Duodenal mucosa (tissue), 2 donors: ENCODE measurements around the gene RAB30.
A peak's percentile ranks its signal among the peaks of the same experiment; 100 is the strongest.

Experiments used
- H3K27ac ChIP-seq: one replicate; pipeline ENCODE4 v1.7.0; 2013; ENCODE audit warnings: low read depth, low read length
- H3K27me3 ChIP-seq, 2 donors: one replicate each; pipeline ENCODE4 v1.7.0; 2013; ENCODE audit warnings: low read length in 2 of 2, control low read depth in 1 of 2; ENCODE audit not compliant: insufficient read depth in 2 of 2, control insufficient read depth in 1 of 2
- H3K36me3 ChIP-seq, 2 donors: one replicate each; pipeline ENCODE4 v1.7.0; 2013; ENCODE audit warnings: low read length in 2 of 2, control low read depth in 1 of 2; ENCODE audit not compliant: insufficient read depth in 2 of 2, control insufficient read depth in 1 of 2
- H3K4me1 ChIP-seq, 2 donors: one replicate each; pipeline ENCODE4 v1.7.0; 2013; ENCODE audit warnings: low read length in 2 of 2, control low read depth in 1 of 2; ENCODE audit not compliant: insufficient read depth in 2 of 2, control insufficient read depth in 1 of 2
- H3K4me3 ChIP-seq, 2 donors: one replicate each; pipeline ENCODE4 v1.7.0; 2013; ENCODE audit warnings: low read length in 2 of 2, low read depth in 1 of 2
- H3K9ac ChIP-seq, 2 donors: one replicate each; pipeline ENCODE4 v1.7.0; 2013; ENCODE audit warnings: low read length in 2 of 2, low read depth in 1 of 2
- H3K9me3 ChIP-seq, 2 donors: one replicate each; pipeline ENCODE4 v1.7.0; 2013; ENCODE audit warnings: low read length in 2 of 2, control low read depth in 1 of 2; ENCODE audit not compliant: control insufficient read depth in 1 of 2

The RAB30 gene

DNA sequence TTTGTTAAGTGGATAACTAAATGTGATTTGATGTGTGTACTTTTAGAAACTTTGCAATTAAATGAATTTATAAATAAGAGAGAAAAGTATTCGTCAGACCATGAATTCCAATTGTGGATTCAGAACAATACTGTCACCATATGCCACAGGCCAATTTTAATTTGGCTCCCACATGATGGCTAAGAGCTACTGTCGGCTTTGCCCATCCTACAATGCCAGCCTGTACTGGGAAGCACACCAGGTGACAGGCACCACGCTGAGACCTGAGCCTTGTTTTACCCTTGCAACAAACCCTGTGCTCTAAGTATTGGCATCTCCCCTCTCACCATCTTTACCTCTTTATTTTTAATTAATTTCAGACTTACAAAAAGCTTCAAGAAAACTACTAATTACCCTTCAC, 14.0 kb downstream of the RAB30 start:
- Histone ChIP-seq H3K9ac (no peak overlapping the region), H3K36me3 (no peaks in the 10 kb centered on the region), H3K4me1 (peaks cover 9 to 21% of the 10 kb centered on the region in 2 donors), H3K4me3 (no peak overlapping the region), H3K9me3 (no peaks in the 10 kb centered on the region), H3K27me3 (no peaks in the 10 kb centered on the region), H3K27ac (no peak overlapping the region)

- H3K4me3 ChIP-seq: no peak overlapping the region
- no peaks in the 10 kb centered on the region for H3K27me3 ChIP-seq
- H3K36me3 ChIP-seq: no peaks in the 10 kb centered on the region
- no peak overlapping the region for H3K27ac ChIP-seq
- peaks cover 9 to 31% of the 10 kb centered on the region in 2 donors for H3K4me1 ChIP-seq
- H3K9ac ChIP-seq: no peak overlapping the region
- H3K9me3 ChIP-seq: no peaks in the 10 kb centered on the region
Observed at GRCh38 chr11:83056611-83057010, 15.1 kb downstream of the RAB30 start.

- Histone ChIP-seq H3K27ac (no peak overlapping the region), H3K4me3 (no peak overlapping the region), H3K9me3 (no peaks in the 10 kb centered on the region), H3K9ac (no peak overlapping the region), H3K27me3 (no peaks in the 10 kb centered on the region), H3K4me1 (peaks cover 9 to 35% of the 10 kb centered on the region in 2 donors), H3K36me3 (no peaks in the 10 kb centered on the region)
Observed at GRCh38 chr11:83056204-83056603, 15.5 kb downstream of the RAB30 start.

DNA sequence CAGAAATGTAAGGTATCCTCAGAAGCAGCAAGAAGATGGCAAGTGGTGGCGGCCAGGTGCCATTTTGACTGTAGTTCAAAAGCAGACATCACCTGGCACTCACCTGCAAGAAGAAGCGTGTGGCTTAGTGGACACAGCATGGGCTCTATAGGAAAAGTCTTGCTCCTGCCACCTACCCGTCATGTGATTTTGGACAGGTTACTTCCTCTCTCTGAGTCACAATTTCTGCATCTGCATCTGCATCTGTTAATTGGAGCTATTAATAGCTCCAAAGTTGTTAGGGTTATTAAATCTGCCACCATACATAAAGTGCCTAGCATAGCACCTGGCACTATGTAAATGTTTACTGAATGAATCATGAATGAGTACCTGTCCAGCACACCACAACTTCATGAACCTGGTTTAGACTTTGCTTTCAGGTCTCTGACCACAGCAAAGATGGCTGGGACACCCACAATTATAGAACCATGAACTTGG, 16.8 kb downstream of the RAB30 start:
- Histone ChIP-seq H3K9me3 (no peaks in the 10 kb centered on the region), H3K36me3 (no peaks in the 10 kb centered on the region), H3K4me1 (peaks cover 9 to 35% of the 10 kb centered on the region in 2 donors), H3K9ac (no peak overlapping the region), H3K4me3 (no peak overlapping the region), H3K27me3 (no peaks in the 10 kb centered on the region), H3K27ac (no peak overlapping the region)

DNA sequence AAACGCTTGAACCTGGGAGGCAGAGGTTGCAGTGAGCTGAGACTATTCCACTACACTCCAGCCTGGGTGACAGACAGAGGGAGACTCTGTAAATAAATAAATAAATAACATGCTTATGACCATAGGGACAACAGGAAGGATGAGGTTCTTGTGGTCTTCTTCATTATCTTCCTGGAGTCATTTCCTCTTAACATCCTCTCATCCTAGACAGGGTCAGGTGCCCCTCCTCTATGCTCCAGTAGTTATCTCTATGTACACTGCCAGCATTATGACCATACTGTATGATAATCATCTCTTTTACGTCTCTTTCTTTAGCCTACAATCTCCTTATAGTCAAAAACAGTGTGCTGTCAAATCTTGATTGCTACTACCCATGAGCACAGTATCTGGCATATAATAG, 17.7 kb downstream of the RAB30 start:
- Histone ChIP-seq H3K4me1 (peaks cover 9 to 35% of the 10 kb centered on the region in 2 donors), H3K27me3 (no peaks in the 10 kb centered on the region), H3K9ac (no peak overlapping the region), H3K27ac (no peak overlapping the region), H3K9me3 (no peaks in the 10 kb centered on the region), H3K4me3 (no peak overlapping the region), H3K36me3 (no peaks in the 10 kb centered on the region)

DNA sequence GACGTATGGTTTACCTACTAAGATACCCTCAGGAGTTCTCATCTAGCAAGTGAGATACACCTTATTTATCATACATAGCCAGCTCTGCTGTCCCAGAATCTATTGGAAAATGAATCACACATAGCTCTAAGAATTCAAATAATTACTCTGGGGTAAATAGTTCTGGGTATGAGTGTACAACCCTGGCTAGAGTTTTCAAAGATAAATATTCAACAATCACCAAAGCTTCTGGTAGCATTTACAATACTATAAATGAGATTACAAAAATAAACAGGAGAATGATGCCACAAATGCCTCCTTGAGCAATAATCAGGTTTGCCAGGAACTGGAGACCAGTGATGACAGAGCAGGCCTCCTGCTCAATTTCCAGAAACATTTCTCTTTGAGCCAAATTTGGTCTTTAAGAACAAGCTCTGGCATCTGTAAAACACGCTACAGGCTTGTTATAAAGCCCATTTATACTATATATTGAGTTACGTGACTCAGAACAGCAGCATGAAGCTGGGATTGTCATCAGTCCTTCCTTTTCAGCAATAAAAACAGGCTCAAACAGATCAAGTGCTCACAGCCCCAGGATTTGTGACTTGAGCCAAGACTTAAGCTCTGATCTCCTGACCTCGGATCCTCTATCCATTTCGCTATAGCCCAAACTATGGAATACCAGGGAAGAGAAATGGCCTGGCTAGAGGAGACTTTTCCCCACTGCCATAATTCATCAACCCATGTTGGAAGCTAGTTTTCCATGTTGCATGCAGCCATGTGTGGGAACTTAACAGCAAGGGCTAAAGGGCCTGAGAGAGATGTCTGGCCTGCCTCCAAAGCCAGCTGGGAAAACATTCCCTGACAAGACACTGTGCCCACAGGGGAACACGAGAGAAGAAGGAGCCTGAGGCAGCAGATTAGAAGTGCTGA, 19.7 kb downstream of the RAB30 start:
- Histone ChIP-seq H3K4me3 (no peak overlapping the region), H3K4me1 (peaks cover 9 to 35% of the 10 kb centered on the region in 2 donors), H3K27ac (peak overlapping the region; percentile 26), H3K9me3 (no peaks in the 10 kb centered on the region), H3K27me3 (no peaks in the 10 kb centered on the region), H3K9ac (no peak overlapping the region), H3K36me3 (no peaks in the 10 kb centered on the region)

GRCh38 chr11:83047515-83048225, 24.0 kb downstream of the RAB30 start:
- H3K9ac ChIP-seq: no peak overlapping the region
- H3K4me1 ChIP-seq: peaks cover 12 to 18% of the 10 kb centered on the region in 2 donors
- no peaks in the 10 kb centered on the region for H3K36me3 ChIP-seq
- H3K9me3 ChIP-seq: no peaks in the 10 kb centered on the region
- no peaks in the 10 kb centered on the region for H3K27me3 ChIP-seq
- no peak overlapping the region for H3K27ac ChIP-seq
- H3K4me3 ChIP-seq: no peak overlapping the region

GRCh38 chr11:83046621-83047172, 25.0 kb downstream of the RAB30 start:
- no peak overlapping the region for H3K9ac ChIP-seq
- no peaks in the 10 kb centered on the region for H3K27me3 ChIP-seq
- no peak overlapping the region for H3K27ac ChIP-seq
- no peaks in the 10 kb centered on the region for H3K36me3 ChIP-seq
- H3K4me1 ChIP-seq: peaks cover 9 to 12% of the 10 kb centered on the region in 2 donors
- H3K4me3 ChIP-seq: no peak overlapping the region
- H3K9me3 ChIP-seq: no peaks in the 10 kb centered on the region

- Histone ChIP-seq H3K27ac (no peak overlapping the region), H3K27me3 (no peaks in the 10 kb centered on the region), H3K9me3 (no peaks in the 10 kb centered on the region), H3K36me3 (no peaks in the 10 kb centered on the region), H3K4me1 (peaks cover 5 to 12% of the 10 kb centered on the region in 2 donors), H3K4me3 (no peak overlapping the region), H3K9ac (no peak overlapping the region)
Observed at GRCh38 chr11:83044958-83045712, 26.6 kb downstream of the RAB30 start.
